Stimulated activated CD4-positive, alpha-beta T cell treated with anti-CD3 and anti-CD28 coated beads, Interleukin-1b, Interleukin-23, amount 100 ng/mL, for 4 hours (primary cell): Measurements from ENCODE around the gene SYNGR4.

Experiments
- DNase-seq, 2 donors: peaks; one replicate each; pipeline ENCODE4 v3.0.0-alpha.2; 2020; ENCODE audit warnings: low read depth in 2 of 2

The SYNGR4 gene

GRCh38 chr19:48396016-48396823 lies 32.1 kb downstream of the SYNGR4 start:
- DNase-seq = no peak

- no peak for DNase-seq
Observed at GRCh38 chr19:48396824-48397176, 32.6 kb downstream of the SYNGR4 start.

- DNase-seq = no peak
Observed at GRCh38 chr19:48397263-48398101, 33.3 kb downstream of the SYNGR4 start.

- DNase-seq = no peak
Observed at GRCh38 chr19:48398102-48398374, 33.9 kb downstream of the SYNGR4 start.

GRCh38 chr19:48398375-48399235 lies 34.4 kb downstream of the SYNGR4 start:
- peak; percentile 66 to 79 for DNase-seq

- DNase-seq = no peak
Observed at GRCh38 chr19:48400018-48400742, 36.0 kb downstream of the SYNGR4 start.

- no peak for DNase-seq
Observed at GRCh38 chr19:48401287-48401686, 37.1 kb downstream of the SYNGR4 start.

GRCh38 chr19:48403606-48404005 lies 39.4 kb downstream of the SYNGR4 start:
- DNase-seq = no peak

GRCh38 chr19:48405010-48405659 lies 41.0 kb downstream of the SYNGR4 start:
- DNase-seq = no peak

- DNase-seq = no peak
Observed at GRCh38 chr19:48405850-48406249, 41.7 kb downstream of the SYNGR4 start.

- DNase-seq = no peak
Observed at GRCh38 chr19:48413879-48414587, 49.9 kb downstream of the SYNGR4 start.

GRCh38 chr19:48415395-48415794 lies 51.2 kb downstream of the SYNGR4 start:
- DNase-seq = peak; percentile 54 to 56

- DNase-seq = no peak
Observed at GRCh38 chr19:48415806-48416221, 51.6 kb downstream of the SYNGR4 start.

- no peak for DNase-seq
Observed at GRCh38 chr19:48417421-48417820, 53.3 kb downstream of the SYNGR4 start.

GRCh38 chr19:48418317-48419064 lies 54.3 kb downstream of the SYNGR4 start:
- DNase-seq = no peak

GRCh38 chr19:48419158-48419920 lies 55.2 kb downstream of the SYNGR4 start:
- DNase-seq = peak; percentile 45 to 49

- DNase-seq = no peak
Observed at GRCh38 chr19:48421548-48421947, 57.4 kb downstream of the SYNGR4 start.

- no peak for DNase-seq
Observed at GRCh38 chr19:48424694-48425219, 60.6 kb downstream of the SYNGR4 start.
